ENCODE data around the gene TMEM208. TPM values are rescaled to one million over a fixed set of nuclear protein-coding genes. Genes with fewer than 3 reads are reported as not detected.

The TMEM208 gene
- total RNA-seq, result 39.9 and 45.7 TPM in 2 replicates

GRCh38 chr16:67226804-67227566, at the start of gene TMEM208:
TSS of gene TMEM208 (plus strand) at chr16:67227130. CDS start at chr16:67227219, 89 bp downstream.

GRCh38 chr16:67183627-67184452, 43.1 kb upstream of the TMEM208 start, which contains the start of gene MATCAP1:
TSS of gene MATCAP1 (minus strand) at chr16:67183963. CDS start at chr16:67180610, 3,353 bp downstream.

GRCh38 chr16:67190041-67190440, 36.9 kb upstream of the TMEM208 start, which contains the start of gene EXOC3L1:
TSS of gene EXOC3L1 (minus strand) at chr16:67190136. CDS start at chr16:67189676, 460 bp downstream.

GRCh38 chr16:67191995-67192681, 34.8 kb upstream of the TMEM208 start, which contains the start of gene E2F4:
TSS of gene E2F4 (plus strand) at chr16:67192155. CDS start at chr16:67192228, 73 bp downstream.

GRCh38 chr16:67199011-67199807, 27.7 kb upstream of the TMEM208 start, which contains the start of gene ELMO3:
TSS of gene ELMO3 (plus strand) at chr16:67199131. CDS start at chr16:67199327, 196 bp downstream.

GRCh38 chr16:67247192-67248072, 20.5 kb downstream of the TMEM208 start, which contains the start of gene FHOD1:
TSS of gene FHOD1 (minus strand) at chr16:67247481. CDS start at chr16:67247410, 71 bp downstream.

GRCh38 chr16:67248401-67249177, 21.7 kb downstream of the TMEM208 start, which contains the start of gene SLC9A5:
TSS of gene SLC9A5 (plus strand) at chr16:67248979. CDS start at chr16:67249015, 36 bp downstream.

Other genes starting within 250 kb of the TMEM208 start
- gene CES4A, start 238.5 kb upstream of the TMEM208 start, total RNA-seq, result 1.3 and 1.4 TPM in 2 replicates
- gene CBFB, start 198.0 kb upstream of the TMEM208 start, total RNA-seq, result 142 and 160 TPM in 2 replicates
- 12.8 and 13.5 TPM in 2 replicates for gene PHAF1, start 117.2 kb upstream of the TMEM208 start, total RNA-seq
- 36.5 and 44.3 TPM in 2 replicates for gene B3GNT9, start 76.1 kb upstream of the TMEM208 start, total RNA-seq
- 15.9 and 18.1 TPM in 2 replicates for gene TRADD, start 67.2 kb upstream of the TMEM208 start, total RNA-seq
- 7.1 and 7.2 TPM in 2 replicates for gene FBXL8, start 67.2 kb upstream of the TMEM208 start, total RNA-seq
- gene HSF4, start 62.4 kb upstream of the TMEM208 start, total RNA-seq, result 3.3 and 4.9 TPM in 2 replicates
- gene NOL3, start 56.6 kb upstream of the TMEM208 start, total RNA-seq, result 23.9 and 25.2 TPM in 2 replicates
- 14.4 and 15.2 TPM in 2 replicates for gene MATCAP1, start 43.2 kb upstream of the TMEM208 start, total RNA-seq
- gene EXOC3L1, start 37.0 kb upstream of the TMEM208 start, total RNA-seq, result 0.25 and 0.66 TPM in 2 replicates
- 36.6 and 42.5 TPM in 2 replicates for gene E2F4, start 35.0 kb upstream of the TMEM208 start, total RNA-seq
- 0.44 and 0.66 TPM in 2 replicates for gene ELMO3, start 28.0 kb upstream of the TMEM208 start, total RNA-seq
- 9.5 and 15.2 TPM in 2 replicates for gene FHOD1, start 20.4 kb downstream of the TMEM208 start, total RNA-seq
- gene SLC9A5, start 21.8 kb downstream of the TMEM208 start, total RNA-seq, result 0.31 and 0.66 TPM in 2 replicates
- 11.6 and 24.0 TPM in 2 replicates for gene PLEKHG4, start 52.4 kb downstream of the TMEM208 start, total RNA-seq
- under 0.01 TPM in 1 of 2 replicates, not detected in the other for gene KCTD19, start 99.6 kb downstream of the TMEM208 start, total RNA-seq
- not detected in 2 replicates for gene LRRC36, start 99.7 kb downstream of the TMEM208 start, total RNA-seq
- 0.50 and 0.66 TPM in 2 replicates for gene TPPP3, start 166.4 kb downstream of the TMEM208 start, total RNA-seq
- 5.2 and 6.3 TPM in 2 replicates for gene ZDHHC1, start 189.3 kb downstream of the TMEM208 start, total RNA-seq
- gene HSD11B2, start 204.0 kb downstream of the TMEM208 start, total RNA-seq, result not detected in 2 replicates

Measured in aortic smooth muscle cell (primary cell).